ENCODE data around the gene BAG3.
A peak's percentile ranks its signal among the peaks of the same experiment; 100 is the strongest.
"Not testable (repeated sequence)": the region's sequence is repeated elsewhere in the genome, so short reads cannot be mapped to it uniquely, and the experiment has no call there.

BAG3 gene

DNA sequence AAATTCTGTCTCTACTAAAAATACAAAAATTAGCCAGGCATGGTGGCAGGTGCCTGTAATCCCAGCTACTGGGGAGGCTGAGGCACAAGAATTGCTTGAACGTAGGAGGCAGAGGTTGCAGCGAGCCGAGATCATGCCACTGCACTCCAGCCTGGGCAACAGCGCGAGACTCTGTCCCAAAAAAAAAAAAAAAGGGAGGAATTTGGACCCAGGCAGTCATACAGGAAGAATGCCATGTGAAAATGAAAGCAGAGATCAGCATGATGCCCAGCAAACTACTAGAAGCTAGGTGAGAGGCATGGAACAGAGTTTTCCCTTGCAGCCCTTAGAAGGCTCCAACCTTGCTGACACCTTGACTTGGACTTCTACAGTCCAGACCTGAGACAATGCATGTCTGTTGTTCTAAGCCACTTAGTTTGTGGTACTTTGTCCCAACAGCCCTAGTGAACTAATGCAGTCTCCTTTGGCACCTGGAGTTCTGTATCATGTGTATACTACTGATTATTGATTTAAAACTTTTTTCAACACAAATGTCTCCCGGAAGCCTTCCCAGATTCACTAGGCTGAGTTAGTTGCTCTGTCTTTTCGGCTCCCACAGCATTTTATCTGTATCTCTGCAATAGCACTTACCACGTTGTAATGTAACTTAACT lies 10.2 kb upstream of the BAG3 start:
- DNase-seq: no peak

DNA sequence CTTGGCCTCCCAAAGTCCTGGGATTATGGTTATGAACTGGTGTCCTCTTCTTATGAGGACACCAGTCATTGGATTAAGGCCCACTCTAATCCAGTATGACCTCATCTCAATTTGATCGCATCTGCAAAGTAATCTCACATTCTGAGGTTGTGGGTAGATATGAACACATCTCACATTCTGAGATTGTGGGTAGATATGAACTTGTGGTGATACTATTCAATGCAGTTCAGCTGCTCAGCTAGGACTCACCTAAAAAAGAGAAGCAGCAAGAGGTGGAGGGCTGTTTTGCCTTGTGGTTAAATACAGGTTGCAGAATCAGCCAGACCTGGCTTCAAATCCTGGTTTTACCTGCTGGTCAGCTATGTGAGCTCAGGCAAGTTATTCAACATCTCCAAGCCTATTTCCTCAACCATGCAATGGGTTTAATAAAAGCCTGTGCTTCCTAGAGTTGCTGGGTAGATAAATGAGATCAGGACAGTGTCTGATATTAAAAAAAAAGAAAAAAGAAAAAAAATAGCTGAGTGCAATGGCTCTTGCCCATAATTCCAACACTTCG lies 8.5 kb upstream of the BAG3 start:
- DNase-seq: peak; percentile 58

DNA sequence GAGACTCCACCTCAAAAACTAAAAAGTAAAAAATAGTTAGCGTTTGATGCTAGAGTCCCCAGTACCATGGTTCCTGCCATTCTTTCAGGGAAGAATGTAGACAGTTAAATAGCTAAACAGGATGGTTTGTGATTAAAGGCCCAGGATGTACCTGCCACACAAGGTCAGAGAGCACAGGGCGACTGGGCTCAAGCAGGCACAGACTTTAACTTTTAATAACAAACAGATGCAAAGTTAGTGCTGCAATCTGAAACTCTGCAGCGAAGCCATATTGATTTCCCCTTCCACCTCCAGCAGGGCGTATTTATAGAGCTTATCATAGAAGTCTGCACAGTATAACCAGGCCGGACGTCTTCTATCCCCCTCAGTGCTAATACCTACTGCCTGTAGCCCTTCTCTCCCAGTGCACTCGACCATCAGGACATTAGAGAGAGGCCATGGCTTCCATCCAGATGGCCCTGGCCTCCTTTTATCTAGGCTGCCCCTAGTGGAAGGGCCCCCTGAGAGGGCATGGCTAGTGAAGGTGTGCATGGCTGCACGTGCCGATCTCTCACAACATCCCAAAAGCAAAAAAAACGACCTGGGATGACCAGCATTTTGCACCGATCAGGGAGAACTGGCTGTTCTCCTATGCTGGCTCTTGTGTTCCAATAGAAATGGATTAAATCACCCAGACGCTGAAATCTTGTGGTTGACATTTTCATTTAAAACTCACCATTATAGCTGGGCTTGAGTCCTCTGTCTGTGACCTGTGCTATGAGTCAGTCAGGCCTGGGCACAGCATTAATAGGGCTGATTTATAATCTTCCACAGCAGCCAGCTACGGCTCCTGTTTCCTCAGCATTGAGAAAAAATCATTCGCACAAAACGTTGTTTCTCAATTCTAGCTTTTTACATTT lies 7.6 kb upstream of the BAG3 start:
- no peak for DNase-seq

DNA sequence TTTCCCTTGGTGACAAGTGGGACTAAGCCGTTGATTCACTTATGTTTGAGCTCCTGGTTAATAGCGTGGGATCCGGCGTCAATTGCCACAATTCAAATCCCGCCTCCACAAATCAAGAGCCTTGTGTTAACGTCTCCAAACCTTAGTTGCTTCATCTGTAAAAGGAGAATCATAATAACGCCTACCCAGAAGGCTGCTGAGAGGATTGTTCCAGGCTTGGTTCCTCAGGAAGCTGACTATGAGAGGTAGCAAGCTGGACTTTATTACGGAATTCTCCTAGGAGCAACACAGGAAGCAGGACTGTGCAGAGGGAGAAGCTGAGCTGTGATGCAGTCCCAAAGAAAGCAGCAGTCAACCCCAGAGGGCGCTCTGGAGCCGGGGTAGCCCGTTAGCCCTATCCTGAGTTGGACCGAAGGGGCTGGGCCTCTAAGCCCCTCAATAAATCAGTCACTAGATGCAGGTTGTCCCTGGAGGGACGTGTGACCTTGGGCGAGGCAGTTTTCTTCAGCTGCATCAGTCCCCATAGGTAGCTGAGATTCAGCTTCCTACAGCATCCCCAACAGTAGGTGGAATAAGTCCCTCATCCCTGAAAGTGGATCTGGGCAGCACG lies 6.9 kb upstream of the BAG3 start:
- DNase-seq: no peak

DNA sequence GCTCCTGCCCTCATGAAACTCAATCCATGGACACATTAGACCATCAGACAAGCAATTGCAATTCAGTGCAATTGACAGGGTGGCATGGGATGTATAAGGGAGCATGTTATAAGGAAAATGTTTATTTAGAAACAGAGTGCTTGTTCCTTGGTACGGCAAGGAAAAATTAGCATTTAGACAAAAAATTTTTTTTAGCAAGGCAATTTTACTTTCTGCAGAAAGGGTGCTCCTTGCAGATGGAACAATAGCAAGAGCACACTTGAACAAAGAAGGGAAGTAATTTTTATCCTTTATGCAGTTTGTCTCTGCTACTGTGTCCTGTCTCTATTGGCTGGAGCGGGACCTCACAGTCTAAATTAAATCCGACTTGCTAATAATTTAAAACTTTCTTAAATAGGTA lies 6.2 kb upstream of the BAG3 start:
- DNase-seq: no peak

DNA sequence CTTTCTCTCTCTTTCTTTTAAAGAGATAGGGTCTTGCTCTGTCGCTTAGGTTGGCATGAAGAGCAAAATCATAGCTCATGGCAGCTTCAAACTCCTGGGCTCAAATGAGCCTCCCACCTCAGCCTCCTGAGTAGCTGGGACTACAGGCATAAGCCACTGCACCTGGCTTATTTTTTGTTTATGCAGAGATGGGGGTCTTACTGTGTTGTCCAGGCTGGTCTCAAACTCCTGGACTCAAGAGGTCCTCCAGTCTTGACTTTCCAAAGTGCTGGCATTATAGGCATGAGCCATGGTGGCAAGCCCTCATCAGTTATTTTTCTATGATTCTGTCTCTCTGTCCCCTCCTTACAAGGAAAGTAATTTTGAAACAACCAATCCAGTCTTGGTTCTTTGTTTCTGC lies 1.1 kb upstream of the BAG3 start:
- DNase-seq: no peak

DNA sequence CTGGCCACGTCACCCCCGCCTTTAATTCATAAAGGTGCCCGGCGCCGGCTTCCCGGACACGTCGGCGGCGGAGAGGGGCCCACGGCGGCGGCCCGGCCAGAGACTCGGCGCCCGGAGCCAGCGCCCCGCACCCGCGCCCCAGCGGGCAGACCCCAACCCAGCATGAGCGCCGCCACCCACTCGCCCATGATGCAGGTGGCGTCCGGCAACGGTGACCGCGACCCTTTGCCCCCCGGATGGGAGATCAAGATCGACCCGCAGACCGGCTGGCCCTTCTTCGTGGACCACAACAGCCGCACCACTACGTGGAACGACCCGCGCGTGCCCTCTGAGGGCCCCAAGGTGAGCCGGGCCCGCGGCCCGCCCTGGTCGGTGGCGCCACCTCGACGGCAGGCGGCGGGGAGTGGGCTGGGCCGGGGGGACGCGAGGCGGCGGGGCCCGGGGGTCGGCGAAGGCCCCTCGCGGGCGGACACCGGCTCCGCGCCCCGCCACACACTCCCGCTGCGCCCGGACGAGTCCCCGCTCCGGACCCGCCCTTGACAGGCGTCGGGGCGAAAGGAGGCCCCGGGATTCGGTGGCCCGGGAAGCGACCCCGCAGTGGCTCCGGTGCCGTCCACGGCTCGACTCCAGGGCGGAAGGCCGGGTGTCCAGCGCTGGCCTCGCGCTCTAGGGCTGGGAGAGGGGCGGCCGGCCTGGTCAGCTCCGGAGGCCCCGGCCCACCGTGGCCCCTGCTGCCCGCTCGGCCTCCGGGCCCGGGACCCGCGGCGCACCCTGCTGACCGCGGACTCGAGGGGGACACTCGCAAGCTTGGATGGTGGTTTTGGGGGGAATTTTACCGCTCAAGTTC lies 557 bp downstream of the BAG3 start:
- DNase-seq: peak; percentile 22

DNA sequence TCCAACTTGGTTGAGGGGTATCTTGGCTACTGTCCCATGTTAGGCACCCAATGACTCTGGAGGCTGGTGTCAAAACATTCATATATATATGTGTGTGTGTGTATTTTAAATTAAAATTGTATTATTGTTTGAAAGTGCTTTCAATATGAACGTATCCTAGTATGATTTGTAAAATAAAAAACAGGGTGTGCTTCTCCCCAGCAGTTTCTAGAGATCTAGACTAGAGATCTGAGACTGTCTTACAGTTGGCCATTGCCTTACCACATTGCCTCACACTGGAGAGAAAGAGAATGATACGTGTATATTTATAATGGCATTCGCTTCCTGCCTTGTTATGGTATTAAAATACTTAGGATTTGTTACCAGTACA lies 1.2 kb downstream of the BAG3 start:
- DNase-seq: peak; percentile 65

DNA sequence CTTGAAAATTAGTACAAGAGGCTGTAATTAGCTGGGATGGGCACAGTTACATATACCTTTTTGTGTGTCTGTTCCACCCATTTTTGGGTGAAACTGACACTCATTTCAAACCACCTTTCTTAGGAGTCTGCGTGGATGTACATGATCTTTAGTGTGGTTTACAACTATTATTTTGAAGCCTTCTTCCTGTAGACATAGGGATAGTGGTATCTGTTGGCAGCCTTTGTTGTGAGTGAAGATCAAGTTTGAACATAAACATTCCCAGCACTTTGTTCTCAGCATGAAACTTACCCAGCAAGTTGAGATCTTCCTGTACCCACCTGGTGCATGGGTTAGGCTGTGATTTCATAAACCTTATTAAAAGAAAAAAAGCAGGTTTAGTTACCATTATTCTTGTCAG lies 2.0 kb downstream of the BAG3 start:
- peak; percentile 34 for DNase-seq

DNA sequence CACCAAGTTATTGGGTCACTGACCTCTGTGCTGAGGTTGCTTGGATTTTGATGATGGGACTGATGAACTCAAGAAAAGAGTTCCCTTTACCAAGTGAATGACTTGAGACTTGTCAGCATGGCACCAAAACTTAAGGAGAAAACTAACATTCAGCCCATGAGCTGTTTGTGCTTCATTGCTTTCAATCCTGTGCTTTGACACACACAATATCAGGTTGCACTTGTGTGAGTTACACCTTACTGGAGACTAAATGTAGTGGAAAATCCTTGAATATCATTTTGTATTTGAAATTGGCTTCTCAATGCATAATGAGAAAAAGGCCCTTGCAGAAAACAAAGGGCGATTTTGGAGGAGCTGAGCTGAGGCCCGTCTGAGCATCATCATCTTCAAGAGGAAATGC lies 2.7 kb downstream of the BAG3 start:
- DNase-seq: no peak

DNA sequence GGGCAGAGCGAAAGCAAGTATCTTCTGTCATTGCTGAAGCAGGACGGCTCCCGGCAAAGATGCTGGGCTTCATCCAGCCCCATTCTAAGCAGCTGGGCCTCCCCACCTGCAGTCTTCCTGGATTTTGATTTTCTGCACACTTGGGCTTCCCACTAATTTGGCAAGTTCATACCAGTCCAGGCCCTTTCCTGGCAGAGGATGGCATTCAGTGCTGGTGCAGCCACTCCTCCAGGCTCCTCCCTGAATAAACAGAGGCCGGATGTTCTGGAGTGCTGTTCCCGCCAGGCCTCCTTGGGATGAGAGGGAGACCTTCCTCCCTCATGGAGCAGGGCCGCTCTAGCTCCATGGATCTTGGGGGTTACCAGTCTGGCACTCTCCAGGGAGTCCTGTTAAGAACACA lies 3.4 kb downstream of the BAG3 start:
- DNase-seq: no peak

DNA sequence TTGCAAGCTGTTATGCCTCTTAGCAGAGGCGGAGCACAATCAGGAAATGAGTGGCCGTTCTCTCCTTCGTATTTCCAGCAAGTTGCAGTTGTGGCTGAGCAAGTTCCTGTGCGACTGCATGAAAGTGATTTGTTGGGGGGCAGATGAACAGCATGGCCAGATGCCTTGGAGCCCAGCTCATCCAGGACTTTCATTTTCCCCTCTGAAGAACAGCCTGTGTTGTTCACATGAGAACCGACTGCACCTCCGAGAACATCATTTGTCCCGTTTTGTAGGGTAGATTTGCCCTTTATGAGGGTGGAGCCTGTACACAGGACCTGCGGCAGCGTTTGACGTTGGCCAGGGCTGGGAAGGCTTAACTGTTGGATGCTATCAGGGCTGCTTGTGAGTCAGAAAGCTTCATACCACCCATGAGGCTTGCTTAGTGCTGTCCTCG lies 4.4 kb downstream of the BAG3 start:
- DNase-seq: peak; percentile 54

DNA sequence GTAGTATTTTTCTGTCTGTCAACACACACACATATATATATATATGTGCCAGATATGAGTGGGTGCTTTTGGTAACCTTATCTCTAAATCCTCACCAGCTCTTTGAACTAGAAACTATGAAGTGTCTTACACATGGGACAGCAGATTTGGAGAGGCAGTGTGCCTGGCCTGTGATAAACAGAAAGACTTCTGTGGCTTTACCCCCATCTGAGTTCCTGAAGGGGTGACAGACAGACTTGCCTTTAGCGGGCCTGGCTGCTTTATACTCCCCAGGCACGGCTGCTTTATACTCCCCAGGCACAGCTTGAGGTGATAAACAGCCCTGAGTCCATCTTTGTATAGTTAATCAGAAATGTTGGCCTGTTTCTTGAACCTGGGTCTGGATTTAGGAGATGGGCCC lies 5.6 kb downstream of the BAG3 start:
- DNase-seq: no peak

DNA sequence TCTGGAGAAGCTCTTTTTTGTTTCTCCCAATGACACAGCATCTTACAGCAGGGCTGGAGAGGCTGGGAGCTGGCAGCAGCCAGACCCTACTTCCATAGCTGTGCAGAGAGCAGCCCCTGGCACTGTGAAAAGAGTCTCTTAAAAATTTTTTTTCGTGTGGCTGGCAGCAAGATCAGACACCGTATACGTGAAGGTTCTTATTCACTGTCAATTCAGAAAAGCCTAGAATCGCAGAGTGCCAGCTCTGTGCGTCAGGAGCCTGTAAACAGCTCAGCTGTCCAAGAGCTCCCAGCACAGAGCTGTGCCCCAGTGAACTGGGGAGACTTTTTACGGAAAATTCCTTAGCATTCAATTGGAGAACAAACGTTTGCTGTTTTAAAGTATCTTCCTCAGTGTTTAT lies 6.5 kb downstream of the BAG3 start:
- DNase-seq: no peak

DNA sequence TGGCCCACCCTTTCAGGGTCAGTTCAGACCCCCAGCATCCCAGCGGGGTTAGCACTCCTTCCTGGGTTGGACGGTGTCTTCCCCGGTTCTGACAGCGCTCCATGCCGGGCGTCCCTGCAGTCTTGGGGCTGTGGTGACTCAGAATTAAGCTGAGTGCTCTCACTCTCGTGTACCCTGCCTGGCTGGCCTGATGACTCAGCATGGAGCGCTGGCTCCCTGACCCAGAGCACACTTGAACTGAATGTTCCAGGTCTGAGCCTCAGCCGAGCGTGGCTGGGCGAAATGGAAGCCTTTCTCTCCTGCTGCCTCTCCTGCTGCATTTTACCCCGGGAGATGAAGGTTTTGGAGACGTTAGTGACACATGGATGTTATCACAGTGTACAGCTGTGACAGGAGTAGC lies 7.1 kb downstream of the BAG3 start:
- DNase-seq: no peak

DNA sequence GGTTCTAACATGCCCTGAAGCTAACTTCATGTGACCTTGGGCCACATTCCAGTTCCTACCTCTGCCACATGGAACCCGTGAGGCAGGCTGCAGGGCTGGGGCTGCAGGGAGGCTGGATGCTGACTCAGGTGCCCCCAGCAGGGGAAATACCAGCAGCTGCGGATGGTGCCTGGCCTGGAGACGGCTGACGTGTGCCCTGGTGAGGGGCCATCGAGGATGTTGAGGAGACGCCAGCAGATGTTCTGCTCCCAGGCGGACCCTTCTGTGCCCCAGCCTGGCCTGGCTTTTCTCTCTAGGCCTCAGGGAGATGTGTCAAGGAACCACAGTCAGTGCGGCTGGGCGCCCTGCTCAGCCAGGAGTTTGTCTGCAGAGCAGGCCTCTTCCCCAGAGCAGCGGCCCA lies 8.8 kb downstream of the BAG3 start:
- DNase-seq: no peak

DNA sequence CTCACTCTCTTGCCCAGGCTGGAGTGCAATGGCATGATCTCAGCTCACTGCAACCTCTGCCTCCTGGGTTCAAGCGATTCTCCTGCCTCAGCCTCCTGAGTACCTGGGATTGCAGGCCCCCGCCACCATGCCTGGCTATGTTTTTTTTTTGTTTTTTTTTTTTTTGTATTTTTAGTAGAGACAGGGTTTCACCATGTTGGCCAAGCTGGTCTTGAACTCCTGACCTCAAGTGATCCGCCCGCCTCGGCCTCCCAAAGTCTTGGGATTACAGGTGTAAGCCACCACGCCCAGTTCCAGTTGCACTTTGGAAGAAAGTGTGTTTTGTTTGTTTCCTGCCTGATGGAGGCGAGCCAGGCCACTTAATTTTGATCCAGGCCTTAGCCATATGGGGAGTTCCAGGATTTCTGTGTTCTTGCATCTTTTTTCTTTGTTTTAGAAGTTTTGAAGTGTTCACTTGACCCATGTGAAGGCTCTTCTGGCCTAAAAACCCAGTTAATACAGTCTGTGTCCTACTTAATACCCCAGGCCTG lies 11.0 kb downstream of the BAG3 start:
- DNase-seq: not testable (repeated sequence)

DNA sequence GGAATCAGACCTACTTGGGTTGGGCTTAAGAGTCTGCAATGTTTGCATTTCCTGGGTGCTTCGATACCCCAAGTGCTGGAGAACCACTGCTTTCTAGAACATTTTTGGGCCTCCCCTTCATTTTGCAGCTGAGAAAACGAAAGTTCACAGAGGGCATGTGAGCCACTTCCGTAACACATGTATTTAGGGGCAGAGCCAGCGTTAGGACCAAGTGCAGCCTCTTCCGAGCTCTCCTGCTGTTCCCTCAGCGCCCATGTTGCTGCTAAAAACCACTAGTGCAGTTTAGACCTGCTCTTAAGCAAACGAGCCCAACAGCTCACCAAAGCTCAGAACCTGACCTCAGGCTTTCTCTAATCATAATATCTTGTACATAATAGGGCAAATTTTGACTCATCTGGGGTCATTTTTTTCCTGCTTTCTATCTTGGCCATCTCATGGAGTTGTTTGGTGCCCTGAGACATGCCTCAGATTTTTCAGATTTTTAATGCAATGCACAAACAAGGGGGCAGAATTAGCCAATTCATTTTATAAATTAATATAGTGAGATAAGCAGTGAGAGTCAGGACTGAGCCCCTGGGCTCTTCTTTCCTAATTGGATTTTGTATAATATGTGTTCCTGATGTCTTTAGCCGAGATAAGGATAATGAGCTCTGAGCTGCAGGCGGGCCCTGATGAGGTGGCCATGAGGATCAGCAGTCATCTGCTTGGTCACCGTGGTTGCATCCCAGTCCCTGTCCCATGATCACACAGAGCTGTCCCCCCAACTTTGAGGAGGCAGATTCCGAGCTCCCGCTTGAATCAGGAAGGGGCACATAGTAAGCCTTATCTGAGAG lies 12.9 kb downstream of the BAG3 start:
- peak; percentile 70 for DNase-seq

DNA sequence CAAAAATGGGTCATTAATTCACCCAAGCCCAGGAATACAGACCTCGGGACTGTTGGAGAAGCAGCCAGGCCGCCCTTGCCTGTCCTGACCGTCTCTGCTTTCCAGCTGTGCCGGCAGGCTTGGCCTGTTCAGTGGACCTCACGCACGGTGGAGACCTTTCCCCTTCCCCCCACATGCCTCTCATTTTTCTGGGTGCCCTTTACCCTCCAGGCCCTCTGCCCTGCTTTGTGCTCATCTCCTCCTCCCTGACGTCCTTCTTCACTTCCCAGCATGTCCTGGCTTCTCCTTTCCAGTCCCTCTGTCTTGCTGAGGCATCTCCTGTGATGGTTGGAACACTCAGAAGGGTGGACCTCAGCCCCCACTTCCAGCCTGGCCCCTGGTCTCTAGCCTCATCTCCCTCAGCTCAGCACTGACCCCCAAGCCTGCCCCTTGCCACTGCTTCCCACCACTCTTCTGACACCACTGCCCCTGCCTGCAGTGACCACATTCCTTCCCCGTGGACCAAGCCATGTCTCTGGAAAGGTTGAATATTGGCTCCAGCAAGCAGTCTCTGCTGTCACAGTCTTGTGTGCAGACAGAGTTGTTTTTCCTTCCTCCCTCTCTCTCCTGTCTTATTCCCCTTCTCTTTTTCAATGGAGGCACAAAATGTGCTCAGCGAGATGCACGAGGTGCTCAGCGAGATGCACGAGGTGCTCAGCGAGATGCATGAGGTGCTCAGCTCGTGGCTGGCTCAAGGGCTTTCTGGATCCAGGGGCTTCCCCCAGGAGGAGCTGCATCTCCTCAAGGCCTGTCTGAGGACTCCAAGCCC lies 14.9 kb downstream of the BAG3 start:
- DNase-seq: no peak

DNA sequence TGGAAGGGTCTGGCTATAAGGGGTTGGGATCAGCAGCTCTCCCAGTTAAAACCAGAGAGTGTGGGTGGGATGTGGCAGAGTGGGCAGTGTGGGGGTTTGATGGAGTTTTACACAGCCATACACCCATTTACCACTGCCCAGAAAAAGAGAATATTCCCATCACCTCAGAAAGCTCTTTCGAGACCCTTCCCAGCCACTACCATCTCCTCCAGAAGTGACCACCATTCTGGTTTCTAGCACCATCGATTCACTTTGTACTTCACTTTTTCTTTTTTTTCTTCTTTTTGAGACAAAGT lies 15.5 kb downstream of the BAG3 start:
- DNase-seq: no peak
